ENCODE data around the gene FGD3. TPM values are rescaled to one million over a fixed set of nuclear protein-coding genes. Genes with fewer than 3 reads are reported as not detected.

FGD3 gene
- total RNA-seq, 1 donor from 2014 or later: 1.8 TPM

DNA sequence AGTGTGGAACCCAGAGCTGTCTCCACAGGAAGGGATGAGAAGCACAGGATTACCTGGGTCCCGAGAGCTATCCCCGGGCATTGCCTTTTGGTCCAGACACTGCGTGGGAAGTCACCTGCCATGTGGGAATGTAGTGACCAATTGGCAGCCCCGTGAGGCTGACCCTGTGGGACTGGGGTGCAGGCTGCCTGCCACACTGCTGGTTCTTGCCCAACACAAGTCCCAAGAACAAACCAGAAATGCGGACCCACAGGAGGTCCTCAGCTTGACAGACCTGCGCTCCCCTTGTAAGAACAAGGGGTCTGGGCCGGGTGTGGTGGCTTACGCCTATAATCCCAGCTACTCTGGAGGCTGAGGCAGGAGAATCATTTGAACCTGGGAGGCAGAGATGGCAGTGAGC, 2.4 kb upstream of the FGD3 start:
- Histone ChIP-seq H3K9me3 (replicated peaks) (no peaks in the 10 kb centered on the region), H3K4me1 (peaks cover 17% of the 10 kb centered on the region), H3K27ac (replicated peaks) (no peak overlapping the region), H3K4me3 (no peak overlapping the region), H3K27me3 (ENCODE audit: low read depth) (peaks cover 50% of the 10 kb centered on the region), H3K36me3 (no peaks in the 10 kb centered on the region)
- TF ChIP-seq, protein P1, sequence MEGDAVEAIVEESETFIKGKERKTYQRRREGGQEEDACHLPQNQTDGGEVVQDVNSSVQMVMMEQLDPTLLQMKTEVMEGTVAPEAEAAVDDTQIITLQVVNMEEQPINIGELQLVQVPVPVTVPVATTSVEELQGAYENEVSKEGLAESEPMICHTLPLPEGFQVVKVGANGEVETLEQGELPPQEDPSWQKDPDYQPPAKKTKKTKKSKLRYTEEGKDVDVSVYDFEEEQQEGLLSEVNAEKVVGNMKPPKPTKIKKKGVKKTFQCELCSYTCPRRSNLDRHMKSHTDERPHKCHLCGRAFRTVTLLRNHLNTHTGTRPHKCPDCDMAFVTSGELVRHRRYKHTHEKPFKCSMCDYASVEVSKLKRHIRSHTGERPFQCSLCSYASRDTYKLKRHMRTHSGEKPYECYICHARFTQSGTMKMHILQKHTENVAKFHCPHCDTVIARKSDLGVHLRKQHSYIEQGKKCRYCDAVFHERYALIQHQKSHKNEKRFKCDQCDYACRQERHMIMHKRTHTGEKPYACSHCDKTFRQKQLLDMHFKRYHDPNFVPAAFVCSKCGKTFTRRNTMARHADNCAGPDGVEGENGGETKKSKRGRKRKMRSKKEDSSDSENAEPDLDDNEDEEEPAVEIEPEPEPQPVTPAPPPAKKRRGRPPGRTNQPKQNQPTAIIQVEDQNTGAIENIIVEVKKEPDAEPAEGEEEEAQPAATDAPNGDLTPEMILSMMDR (IDR thresholded peaks at IDR 0.05; ENCODE audit: borderline replicate concordance): no peak
- intact Hi-C loops (cut with micrococcal nuclease): no loop called here
- DNase-seq: no peak

DNA sequence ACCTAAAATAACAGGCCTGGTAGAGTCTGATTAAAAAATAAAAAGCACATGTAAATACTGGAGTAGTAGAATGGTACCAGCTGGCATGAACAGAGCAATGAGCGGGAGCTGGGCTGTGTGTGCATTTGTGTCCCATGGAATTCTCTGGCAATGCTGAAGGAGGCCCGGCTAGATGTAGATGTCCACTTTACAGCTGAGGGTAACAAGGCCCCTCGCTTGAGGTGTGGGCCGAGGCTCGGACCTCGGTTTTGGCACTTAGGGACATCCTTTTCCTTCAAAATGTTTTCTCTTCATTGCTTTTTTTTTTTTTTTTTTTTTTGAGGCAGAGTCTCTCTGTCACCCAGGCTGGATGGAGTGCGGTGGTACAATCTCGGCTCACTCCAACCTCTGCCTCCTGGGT, 1.5 kb upstream of the FGD3 start:
- peaks cover 51% of the 10 kb centered on the region for H3K27me3 ChIP-seq (ENCODE audit: low read depth)
- no peak for DNase-seq
- no peaks in the 10 kb centered on the region for H3K9me3 ChIP-seq (replicated peaks)
- intact Hi-C loops (cut with micrococcal nuclease): no loop called here
- TF ChIP-seq, protein P1 (IDR thresholded peaks at IDR 0.05; ENCODE audit: borderline replicate concordance): no peak
- H3K27ac ChIP-seq (replicated peaks): no peak overlapping the region
- no peaks in the 10 kb centered on the region for H3K36me3 ChIP-seq
- peaks cover 17% of the 10 kb centered on the region for H3K4me1 ChIP-seq
- H3K4me3 ChIP-seq: no peak overlapping the region

DNA sequence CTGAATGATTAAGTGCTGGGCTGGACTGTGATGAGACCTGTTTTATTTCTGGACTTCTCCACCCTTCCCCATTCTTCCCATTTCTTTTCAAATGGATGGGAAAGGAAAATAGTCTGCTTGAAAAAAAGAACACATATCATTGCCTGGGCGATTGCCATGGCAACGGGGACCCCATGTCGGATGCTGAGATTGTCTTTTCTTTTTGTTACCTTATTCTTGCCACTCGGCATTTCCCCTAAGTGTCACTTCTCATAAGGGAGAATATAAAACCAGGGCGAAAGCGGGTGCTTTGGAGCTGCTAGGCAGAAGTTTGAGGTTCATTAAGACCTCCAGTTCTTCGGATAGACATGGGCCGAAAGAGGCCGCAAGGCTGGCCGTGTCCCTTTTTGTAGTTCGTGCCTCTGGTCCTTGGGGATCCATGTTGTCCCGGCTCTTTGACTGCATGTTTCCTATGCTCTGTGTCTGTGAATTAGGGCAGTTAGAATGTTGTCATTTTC, 763 bp downstream of the FGD3 start:
- intact Hi-C loops (cut with micrococcal nuclease): no loop called here
- DNase-seq: no peak
- TF ChIP-seq, protein P1 (IDR thresholded peaks at IDR 0.05; ENCODE audit: borderline replicate concordance): no peak
- H3K4me3 ChIP-seq: peak overlapping the region; percentile 72
- peaks cover 22% of the 10 kb centered on the region for H3K4me1 ChIP-seq
- no peaks in the 10 kb centered on the region for H3K9me3 ChIP-seq (replicated peaks)
- peaks cover 72% of the 10 kb centered on the region for H3K27me3 ChIP-seq (ENCODE audit: low read depth)
- H3K27ac ChIP-seq (replicated peaks): peak overlapping the region; percentile 67
- no peaks in the 10 kb centered on the region for H3K36me3 ChIP-seq

DNA sequence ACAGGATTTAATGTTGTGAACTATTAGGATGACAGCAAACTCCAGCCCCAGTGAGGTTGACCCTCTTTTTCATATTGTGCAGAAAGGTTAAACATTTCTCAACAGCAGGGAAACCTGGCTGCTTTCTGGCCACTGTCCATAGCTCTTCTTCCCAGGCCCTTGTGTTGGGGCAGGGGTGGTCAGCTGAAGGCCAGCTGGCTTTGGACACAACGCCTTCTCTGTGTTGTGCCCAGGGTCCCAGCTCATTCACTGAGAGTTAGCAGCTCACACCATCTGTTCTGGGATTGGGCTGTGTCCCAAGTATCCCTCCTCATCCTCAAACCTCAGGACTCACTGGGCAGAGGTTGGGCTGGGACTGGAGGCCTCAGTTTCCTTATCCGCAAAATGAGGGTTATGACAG, 1.3 kb downstream of the FGD3 start:
- intact Hi-C loops (cut with micrococcal nuclease): no loop called here
- TF ChIP-seq, protein P1 (IDR thresholded peaks at IDR 0.05; ENCODE audit: borderline replicate concordance): no peak

DNA sequence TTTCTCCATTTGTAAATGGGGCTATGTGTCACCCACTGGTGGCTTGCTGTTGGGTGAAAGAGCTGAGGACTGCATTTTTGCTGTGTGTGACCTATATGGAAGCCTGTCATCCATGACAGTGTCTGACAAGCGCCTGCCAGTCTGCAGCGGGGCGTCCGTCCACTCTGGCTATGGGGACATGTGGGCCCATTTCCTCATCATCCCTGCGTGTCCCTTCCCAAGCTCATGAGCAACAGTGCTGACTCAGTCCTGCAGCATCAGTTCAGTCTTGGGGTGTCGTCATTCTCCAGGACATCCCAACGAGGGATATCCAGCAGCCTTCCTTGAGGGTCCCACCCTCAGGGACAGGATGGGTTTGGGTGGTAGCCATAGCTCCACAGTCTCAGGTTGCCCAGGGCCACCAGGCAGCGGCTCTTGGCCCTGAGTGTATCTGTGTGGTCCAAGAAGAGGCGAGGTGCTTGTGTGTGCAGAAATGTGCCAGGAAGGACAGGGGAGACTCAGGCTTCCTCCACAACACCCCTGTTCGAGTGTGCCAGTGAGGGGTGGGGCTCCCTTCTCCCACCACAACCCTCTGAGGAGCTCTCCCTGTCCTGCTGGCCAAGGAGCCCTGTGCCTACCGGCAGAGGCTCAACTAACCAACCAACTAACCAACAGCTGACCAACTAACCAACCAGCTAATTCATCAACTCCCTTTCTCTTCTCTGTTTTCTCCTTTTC, 2.1 kb downstream of the FGD3 start:
- DNase-seq: no peak

More for the DNA sequence above, 1.3 kb downstream of the FGD3 start:
- peaks cover 28% of the 10 kb centered on the region for H3K4me1 ChIP-seq
- H3K36me3 ChIP-seq: no peaks in the 10 kb centered on the region
- no peaks in the 10 kb centered on the region for H3K9me3 ChIP-seq (replicated peaks)
- H3K27me3 ChIP-seq (ENCODE audit: low read depth): peaks cover 77% of the 10 kb centered on the region
- peak overlapping the region; percentile 72 for H3K4me3 ChIP-seq
- no peak for DNase-seq
- H3K27ac ChIP-seq (replicated peaks): no peak overlapping the region

More for the DNA sequence above, 2.1 kb downstream of the FGD3 start:
- Histone ChIP-seq H3K9me3 (replicated peaks) (no peaks in the 10 kb centered on the region), H3K4me1 (peaks cover 31% of the 10 kb centered on the region), H3K4me3 (no peak overlapping the region), H3K36me3 (no peaks in the 10 kb centered on the region), H3K27me3 (ENCODE audit: low read depth) (peaks cover 84% of the 10 kb centered on the region), H3K27ac (replicated peaks) (no peak overlapping the region)
- TF ChIP-seq, protein P1 (IDR thresholded peaks at IDR 0.05; ENCODE audit: borderline replicate concordance): no peak
- intact Hi-C loops (cut with micrococcal nuclease): no loop called here

Data from left ventricle myocardium inferior (tissue), 1 donor.